GM13977 (cell line): Measurements from ENCODE around the gene MAPRE2.

Experiments
- DNase-seq: peaks from one replicate; pipeline ENCODE4 v3.0.0; 2012; ENCODE audit warnings: low spot score
- in situ Hi-C: fragments of 300-500 bp; cut with MboI; formaldehyde crosslinking; loops from one replicate; pipeline ENCODE4 v1.12.0; 2022; ENCODE audit warnings: low sequenced_read_pairs, low pct_unique_long_range_greater_than_20kb, mixed read lengths, inconsistent platforms; ENCODE audit not compliant: unreplicated experiment
- TF ChIP-seq, protein P1 (sequence below): IDR thresholded peaks from 2 replicates; pipeline ENCODE4 v1.5.1; 2012; ENCODE audit warnings: mild to moderate bottlenecking, control low read depth; ENCODE audit not compliant: insufficient read depth; ENCODE audit errors: extremely low read depth, missing control alignments

MAPRE2 gene

DNA sequence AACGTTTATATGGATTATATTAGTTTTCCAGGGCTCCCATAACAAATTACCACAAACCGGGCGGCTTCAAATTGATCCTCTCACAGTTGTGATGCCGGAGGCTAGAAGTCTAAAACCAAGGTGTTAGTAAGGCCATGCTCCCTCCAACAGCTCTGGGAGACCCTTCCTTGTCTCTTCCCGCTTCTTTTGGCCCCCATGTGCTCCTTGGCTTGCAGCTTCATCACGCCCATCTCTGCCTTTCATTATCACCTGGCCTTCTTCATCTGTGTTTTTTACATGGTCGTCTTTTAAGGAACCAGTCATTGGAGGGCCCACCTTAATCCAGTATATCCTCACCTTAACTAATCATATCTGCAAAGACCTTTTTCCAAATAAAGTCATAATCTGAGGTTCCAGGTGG lies 13.9 kb downstream of the MAPRE2 start:
- in situ Hi-C loops = no loop called here
- no peak for DNase-seq

DNA sequence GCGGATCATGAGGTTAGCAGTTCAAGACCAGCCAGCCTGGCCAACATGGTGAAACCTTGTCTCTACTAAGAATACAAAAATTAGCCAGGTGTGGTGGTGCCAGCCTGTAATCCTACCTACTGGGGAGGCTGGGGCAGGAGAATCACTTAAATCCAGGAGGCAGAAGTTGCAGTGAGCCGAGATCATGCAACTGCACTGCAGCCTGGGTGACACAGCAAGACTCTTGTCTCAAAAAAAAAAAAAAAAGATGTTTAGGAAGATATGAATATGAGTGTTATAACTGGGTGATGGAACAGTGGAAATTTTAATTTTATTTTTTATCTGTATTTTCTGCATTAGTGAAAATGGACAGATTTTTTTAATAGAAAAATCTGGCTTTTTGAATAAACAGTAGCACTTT lies 14.5 kb downstream of the MAPRE2 start:
- TF ChIP-seq, protein P1, sequence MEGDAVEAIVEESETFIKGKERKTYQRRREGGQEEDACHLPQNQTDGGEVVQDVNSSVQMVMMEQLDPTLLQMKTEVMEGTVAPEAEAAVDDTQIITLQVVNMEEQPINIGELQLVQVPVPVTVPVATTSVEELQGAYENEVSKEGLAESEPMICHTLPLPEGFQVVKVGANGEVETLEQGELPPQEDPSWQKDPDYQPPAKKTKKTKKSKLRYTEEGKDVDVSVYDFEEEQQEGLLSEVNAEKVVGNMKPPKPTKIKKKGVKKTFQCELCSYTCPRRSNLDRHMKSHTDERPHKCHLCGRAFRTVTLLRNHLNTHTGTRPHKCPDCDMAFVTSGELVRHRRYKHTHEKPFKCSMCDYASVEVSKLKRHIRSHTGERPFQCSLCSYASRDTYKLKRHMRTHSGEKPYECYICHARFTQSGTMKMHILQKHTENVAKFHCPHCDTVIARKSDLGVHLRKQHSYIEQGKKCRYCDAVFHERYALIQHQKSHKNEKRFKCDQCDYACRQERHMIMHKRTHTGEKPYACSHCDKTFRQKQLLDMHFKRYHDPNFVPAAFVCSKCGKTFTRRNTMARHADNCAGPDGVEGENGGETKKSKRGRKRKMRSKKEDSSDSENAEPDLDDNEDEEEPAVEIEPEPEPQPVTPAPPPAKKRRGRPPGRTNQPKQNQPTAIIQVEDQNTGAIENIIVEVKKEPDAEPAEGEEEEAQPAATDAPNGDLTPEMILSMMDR = no peak
- no peak for DNase-seq
- in situ Hi-C loops = no loop called here

More for the DNA sequence above, 13.9 kb downstream of the MAPRE2 start:
- TF ChIP-seq, protein P1 = no peak

DNA sequence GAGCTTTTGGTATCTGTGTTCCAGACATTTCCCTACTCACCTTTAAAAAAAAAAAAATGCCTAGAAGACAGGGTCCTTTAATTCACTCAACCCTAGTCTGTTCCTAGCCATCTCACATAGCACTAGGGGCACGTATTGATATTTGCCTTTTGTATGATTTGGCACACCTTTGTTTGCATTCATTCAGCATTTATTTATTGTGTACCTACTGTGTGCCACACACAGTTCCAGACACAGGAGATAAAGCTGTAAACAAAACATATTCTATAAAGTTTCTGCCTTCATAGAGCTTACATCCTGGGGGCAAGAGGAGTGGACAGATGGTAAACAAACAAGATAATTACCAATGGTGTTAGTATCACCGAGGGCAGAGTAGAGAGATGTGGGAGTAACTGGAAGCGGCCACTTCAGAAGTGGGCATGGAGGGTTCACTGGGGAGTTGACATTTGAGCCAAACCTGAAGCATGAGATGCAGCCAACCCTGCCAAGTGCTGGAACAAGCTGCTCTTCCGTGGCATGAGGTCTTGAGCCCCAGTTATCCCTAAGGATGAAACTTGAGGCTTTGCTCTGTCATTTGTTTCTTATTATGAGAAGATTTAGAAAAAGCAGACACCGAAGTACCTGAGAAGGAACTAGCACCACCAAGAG lies 18.2 kb downstream of the MAPRE2 start:
- in situ Hi-C loops = no loop called here
- TF ChIP-seq, protein P1 = no peak
- DNase-seq = no peak

DNA sequence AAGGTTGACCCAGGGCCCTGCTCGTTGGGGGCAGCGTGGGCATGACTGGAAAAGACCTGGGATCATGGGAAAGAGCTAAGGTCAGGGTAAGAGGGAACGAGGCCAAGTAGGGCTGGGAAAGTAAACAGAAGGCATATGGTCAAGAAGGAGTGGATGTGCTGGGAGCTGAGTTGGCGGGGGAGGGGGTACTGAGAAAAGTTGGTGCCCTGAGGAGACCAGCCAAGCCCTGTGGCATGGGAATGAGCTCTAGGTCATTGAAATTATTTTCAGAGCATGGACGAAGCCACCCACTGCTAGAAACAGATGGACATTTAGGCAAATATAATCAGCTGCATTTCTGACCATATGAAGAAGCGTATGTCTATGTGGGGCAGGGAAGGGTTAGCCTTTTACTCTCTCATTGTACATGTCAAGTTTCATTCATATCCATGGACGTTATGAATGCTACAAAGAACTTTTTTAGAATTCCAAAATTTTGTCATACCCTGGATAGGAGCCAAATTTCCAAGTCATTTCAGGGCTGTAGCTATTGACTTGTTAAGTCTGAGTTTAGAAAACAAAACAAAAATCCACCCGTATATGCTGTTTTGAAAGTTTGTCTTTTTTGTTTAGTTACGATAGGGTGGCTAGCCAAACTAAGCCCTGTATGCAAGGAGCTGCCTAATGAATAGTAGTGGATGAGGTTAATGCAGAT lies 19.1 kb downstream of the MAPRE2 start:
- in situ Hi-C loops = no loop called here
- DNase-seq = no peak

DNA sequence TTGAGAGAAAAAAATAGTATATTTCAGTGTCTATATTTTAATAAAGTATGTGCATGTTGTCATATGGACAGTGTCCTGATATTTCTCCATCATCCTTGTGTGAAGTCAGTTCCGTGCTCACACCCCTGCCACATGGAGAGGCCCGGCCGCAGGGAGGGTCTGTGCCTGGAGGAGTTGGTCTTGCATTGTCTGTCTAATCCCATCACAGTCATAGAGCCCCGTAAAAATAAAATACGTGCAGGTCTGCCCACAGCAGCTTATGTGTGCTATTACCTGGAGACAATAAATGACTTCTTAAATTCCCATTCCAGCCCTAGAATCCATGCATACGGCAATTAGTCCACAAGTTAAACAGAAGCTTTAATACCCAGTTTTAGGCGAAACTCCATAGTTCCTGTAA lies 20.1 kb downstream of the MAPRE2 start:
- no peak for DNase-seq
- in situ Hi-C loops = no loop called here
- TF ChIP-seq, protein P1 = no peak

More for the DNA sequence above, 19.1 kb downstream of the MAPRE2 start:
- TF ChIP-seq, protein P1 = no peak

DNA sequence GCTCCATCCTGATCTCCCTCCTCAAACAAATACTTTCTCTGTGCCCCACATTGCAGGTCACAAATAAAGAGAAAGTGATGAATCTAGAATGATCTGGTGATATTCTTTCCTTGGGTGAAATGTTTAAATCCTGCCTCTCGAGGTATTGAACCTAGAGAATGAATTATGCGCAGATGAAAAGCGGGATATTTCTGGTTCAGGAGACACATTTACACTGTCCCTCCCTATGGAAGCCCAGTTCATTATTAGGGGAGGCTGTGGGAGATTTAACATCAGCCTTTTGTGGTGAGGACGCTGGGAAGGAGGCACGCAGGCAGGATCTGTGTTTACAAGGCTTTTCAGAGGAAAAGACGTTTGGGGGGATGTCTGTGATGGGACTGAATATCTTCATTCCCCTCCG lies 20.6 kb downstream of the MAPRE2 start:
- TF ChIP-seq, protein P1 = no peak
- in situ Hi-C loops = no loop called here
- DNase-seq = no peak

DNA sequence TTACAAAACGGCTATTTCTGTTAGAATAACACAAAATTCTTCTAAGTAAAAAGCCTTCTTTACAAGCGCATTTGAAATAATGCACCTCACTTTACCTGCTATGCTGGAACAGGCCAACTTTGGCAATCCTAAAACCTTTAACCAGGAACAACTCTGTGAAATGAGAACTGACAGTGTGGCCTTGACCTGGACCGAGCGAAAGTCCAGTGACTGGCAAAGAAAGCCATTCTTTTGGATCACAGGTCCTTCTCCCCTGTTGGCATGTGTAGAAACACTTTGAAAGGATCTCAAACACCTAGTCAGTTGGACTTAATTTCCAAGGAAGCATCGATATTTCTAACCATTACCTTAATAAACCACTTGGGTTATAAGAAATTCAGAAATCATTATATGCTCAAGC lies 21.2 kb downstream of the MAPRE2 start:
- TF ChIP-seq, protein P1 = no peak
- no peak for DNase-seq
- in situ Hi-C loops = no loop called here
